NCI-H1436 (cell line): ENCODE data around the gene ITPK1.

Experiments used
- DNase-seq: peaks from one replicate; lab custom pipeline; 2025; lab: John Stamatoyannopoulos, UW

Gene ITPK1

DNA sequence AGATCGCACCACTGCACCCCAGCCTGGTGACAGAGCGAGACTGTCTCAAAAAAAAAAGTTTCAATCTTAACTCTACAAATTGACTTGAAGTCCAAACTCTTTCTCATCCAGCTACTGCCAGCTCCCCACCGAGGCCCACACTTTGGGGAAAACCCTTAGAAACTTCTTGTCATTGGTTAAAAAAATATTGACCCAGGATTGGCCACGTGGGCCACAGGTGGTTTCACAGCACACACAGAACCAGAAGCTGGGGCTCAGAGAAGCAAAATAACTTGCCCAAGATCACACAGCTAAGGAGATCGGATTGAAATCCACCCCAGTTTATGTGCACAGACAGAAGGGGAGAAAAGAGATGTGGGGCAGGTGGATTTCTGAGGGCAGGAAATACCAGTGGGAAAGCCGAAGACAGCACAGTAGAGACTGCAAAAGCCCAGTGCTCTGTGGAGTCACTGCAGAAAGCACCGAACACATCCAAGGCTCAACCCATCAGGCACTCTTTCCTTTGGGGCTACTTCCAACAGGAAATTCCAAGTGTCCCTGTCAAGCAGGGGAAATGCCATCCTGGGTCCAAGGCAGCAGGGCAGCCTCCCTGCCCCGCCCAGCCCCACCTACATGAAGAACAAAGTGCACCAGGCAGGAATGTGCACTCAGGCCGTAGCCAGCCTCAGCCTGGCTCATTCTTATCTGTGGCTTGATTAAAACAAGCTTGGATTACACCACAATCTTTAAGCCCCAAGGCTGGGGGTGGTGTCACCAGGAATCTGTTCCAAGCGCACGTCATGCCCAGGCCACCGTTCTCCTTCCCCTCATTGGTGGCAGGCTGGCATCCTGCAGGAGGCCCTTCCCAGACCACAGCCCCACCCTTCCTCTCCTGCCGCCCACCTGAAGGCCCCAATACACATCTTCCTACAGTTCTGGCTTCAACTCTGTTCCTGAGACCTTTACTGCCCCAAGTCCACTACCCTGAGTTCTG lies 72.5 kb downstream of the ITPK1 start:
- no peak for DNase-seq

DNA sequence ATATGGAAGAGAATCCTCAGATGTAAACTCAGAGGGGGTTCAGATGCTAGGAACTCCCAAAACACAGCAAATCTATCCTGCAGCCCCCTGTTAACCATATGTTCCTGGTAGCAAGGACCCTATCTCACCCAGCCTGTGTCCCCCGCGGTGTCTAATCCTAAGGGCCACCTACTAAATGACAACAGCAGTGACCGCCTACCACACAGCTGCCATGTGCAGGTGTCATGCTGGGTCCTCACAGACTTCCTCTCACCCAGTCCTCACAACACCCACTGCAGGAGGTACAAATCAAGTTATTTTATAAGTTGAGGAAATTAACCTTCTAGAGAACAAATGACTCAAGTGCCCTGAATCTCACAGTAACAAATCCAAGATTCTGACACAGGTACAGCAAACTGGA lies 73.9 kb downstream of the ITPK1 start:
- DNase-seq, result no peak

DNA sequence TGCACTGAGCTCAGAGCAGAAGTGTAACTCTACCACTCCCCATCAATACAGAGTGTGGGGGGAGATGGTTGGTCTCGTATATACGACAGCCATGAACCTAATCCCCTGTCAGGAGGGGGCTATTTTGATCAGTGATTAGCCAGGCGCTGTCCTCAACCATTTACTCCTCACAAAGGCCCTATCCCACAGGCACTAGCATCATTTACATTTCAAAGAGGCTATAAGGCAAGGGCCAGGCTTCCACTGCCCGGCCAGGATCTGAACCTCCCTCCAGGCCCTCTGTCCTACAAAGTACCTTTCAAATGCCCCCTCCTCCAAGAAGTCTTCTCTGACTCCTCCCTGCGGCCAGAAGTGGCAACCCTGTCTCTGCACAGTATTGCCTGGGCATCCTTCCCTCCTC lies 74.7 kb downstream of the ITPK1 start:
- no peak for DNase-seq

DNA sequence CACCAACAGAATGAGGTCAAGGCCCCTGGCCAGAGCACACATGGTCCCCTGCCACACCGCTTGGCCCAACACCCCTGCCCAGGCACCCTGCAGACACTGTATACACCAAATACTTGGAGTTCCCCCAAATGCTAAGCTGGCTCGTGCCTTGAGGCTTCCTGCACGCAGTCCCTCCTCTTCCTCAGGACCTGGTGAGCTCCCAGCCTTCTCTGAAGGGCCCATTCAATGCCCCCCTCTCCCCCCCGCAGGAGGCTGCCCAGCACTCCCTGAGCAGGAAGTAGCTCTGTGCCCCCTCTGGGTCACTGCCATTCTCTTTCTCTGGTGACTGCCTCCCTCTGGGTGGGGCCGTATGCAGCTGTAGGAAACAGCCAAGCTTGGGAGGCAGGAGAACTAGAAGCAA lies 75.3 kb downstream of the ITPK1 start:
- DNase-seq, result no peak

DNA sequence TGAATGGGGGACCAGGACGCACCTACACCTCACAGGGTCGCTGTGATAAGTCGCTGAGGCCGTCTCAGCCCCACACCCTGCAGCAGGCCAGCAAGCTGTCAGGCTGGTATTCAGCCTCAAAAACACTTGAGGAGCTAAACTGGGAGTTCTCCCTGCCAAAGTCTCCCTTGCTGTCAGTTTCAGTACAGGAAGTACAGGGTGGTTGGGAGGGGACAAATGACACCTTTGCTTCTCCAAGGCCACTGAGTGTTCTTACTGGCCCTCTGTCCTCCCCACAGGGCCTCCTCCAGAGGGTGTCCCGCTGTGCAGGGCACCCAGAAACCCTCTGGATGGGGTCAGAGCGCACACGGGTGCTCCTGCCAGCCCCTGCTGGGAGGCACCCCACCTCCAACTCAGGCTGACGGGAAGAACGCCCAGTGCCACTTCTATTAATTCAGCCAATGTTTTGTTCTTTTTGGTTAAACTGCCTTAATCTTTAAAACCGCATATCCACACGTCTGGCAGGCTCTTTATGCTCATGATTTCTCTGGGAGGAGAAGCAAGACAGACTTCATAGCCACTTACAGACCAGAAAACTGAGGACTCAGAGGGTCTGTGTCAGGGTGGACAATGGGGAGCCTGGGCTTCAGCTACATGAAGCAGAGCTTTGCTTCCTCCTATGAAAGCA lies 75.9 kb downstream of the ITPK1 start:
- no peak for DNase-seq

DNA sequence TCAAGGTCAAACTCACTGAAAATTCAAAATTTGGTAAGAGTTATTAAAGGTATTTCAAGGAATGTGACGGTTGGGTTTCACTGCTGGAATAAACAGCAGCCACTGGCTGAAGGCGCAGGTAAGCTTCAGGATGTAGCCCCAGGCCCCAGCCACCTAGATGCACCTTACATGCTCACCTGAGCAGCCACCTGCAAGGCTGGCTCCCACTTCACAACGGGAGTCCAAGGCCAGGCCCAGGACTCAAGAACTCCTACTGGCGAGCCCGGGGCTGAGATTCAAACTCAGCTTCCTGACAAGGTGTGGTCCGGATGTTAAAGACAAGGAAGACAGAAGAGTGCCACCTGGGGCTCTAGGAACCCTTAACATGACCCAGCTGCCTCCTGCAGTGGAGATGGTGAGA lies 78.4 kb downstream of the ITPK1 start:
- DNase-seq, result no peak

DNA sequence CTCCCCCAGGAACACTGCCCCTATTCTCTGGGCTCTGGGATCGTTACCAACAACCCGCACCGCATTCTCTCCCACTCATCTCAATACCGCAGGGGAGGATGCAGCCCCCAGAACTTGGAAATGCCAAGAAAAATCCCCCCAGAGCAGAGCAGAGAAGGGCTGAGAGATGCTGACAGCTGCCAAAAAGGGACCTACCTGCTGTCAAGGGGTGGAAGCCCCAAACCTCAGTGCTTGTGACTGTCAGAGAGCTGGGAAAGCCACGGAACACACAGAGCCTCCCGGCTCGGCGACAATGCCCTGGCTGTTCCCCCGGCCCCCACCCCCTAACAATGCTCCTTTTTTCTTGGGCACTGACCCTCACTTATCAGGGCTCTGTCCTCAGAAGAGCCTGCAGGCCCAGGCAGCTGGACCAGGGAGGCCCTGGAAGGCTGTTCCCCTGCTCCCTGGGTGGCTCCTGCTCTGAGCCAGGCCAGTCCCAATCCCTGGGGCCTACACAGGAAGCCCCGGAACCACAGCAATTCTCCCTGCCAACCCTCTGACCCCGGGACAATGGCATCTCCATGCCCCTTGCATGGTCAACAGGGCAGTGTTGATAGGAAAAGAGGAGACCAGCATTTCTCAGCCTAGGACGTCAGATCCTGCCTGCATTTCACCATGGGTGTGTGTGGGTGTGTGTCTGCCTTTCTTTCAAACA lies 78.9 kb downstream of the ITPK1 start:
- DNase-seq, result no peak

DNA sequence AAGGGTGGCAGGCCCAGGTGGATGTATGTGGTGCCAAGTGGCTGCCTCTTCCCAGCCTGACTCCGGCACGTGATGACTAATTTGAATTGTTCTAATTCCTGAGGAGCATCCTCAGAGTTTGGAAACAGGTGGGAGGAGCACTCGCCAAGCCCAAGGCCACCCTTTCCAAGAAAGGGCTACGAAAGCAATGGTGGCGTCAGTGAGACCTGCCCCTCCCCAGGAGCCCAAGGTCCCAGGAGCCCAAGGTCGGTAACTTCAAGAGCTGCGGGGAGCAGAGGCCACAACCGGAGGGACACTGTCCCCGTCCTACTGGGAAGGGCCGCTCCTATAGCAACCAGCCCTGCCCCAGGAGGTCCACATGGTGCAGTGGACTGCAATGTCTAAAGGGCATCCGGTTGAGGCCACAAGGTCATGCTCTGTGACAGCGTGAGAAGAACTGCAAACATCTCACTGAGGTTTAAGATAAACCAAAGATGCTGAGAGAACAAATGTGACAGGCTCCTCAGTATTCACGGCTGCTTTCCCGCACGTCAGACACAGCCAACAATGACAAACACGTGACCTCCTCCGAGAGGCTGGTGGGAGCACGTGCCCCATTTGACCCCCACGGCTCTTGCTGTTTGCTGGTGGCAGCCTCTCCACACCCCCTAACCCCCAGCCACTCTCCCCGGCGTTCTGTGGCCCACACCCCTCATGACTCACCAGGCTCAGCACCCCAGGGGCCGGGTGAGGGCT lies 79.6 kb downstream of the ITPK1 start:
- no peak for DNase-seq

DNA sequence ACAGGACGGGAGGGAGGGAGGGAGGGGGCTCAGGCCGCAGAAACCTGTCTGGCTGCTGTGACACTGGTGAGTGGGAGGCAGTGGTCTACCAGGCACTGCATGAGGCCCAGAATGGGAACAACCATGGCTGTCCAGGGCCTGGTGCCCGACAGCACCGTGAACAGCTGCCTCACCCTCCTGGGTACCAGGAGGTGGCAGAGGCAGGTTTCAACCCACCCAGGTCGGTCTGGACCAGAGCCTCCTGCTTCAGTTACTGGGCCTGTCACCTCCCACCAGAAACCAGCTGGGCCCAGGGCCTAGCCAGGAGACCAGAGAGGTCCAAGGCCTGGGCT lies 80.2 kb downstream of the ITPK1 start:
- DNase-seq, result no peak

DNA sequence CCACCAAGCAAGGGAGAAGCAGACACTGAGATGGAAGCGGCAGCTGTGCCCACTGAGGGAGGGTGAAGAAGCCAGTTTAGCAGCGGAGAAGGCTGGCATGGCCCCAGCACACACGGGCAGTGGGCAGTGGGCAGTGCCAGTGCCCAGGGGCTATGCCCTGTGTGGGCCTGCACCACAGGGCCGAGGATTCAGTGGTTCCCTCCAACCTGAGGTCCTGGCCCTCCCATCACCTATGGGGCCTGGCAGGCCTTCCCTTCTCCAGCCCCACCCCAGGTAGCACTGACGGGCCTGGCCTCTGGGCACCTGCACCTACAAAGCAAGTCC lies 81.1 kb downstream of the ITPK1 start:
- no peak for DNase-seq

DNA sequence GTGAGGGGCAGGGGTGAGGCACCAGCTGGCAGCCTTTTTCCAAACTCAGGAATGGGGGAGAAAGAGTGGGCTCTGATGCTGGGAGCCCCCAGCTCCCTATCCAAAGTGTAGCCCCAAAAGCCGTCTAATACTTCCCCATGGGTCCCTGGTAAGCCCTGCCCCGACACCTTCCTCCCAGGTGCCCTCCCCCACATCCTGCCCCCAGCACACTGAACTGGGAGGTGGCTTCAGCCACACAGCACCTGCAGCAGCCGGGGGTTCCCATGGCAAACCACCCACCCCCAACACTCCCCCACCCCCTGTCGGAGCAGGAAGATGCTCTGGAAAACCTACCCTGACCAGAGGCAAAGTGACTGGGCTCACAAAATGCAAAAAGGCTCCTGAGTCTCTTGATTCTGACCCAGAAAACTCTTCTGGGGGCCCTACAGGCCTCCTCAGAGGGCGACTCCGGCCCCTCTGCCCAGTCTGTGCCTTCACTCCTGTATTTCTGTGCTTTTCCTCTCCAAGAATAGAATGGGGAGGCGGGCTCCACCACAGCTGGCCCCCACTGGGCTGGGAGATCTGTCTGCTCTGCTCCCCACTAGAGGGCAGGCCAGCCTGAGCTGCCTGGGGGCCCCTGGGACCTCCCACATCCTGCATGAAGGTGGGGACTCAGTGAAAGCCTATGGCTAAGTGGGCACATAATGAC lies 81.6 kb downstream of the ITPK1 start:
- DNase-seq, result peak; percentile 47

DNA sequence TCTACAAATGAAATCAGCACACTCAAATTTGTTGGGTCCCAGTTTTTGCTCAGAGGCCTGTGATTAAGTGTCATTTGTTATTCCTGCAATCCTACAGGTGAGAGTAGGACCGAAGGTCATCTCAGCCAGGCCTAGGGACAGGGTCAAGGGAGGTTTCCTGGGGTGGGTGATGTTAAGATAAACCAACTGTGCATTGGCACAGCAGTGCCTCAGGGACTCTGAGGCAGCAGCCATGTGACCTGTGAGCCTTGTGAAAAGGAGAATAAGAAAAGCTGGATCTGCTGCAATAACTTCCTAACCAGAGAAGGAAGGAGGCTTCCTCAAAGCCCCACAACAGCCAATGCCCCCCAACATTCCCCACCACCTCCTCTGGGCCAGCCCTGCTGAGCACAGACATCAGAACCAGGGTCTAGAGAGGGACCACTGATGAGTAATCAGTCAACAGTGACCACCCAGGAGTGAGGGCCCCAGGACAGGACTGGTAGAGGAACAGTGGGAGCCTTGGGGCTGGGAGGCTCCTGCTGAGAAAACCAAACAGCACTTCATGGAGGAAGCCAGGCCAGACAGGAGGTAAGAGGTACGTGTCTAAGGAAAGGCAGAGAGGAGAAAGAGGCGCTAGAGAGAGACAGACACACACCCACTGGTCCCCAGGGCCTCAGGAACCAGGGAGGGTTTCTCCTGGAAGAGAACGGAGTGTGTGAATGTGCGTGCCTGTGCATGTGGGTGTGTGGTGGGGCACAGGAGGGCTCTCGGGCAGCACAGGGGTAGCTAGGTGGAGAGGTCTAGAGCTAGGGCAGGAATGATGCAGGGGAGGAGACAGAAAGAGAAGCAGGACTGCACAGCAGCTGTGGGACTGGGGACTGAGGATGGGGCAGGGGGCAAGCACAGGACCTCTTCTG lies 82.4 kb downstream of the ITPK1 start:
- DNase-seq, result no peak

DNA sequence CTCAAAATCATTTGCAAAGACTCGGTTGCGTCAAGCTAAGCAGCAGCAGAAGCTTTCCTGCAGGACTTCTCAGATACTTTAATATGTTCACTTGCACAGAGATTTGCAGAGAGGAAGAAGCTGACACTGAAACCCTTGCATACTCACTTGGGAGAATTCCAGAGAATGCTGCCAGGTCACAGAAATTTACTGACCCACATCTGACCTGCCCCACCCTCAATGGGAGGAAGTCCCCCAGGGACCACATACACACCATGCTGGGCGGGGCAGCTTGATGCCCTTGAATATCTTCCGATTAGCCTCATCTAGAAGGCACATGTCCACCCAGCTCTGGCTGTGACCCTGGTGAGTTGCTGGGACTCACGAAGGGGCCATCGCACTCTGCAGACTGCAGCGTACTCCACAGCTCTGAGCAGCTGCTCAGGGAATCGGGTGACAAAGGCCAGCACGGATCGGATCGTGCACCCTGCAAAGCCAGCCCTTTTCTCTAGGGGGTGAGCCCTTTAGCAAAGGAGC lies 83.2 kb downstream of the ITPK1 start:
- DNase-seq, result no peak

DNA sequence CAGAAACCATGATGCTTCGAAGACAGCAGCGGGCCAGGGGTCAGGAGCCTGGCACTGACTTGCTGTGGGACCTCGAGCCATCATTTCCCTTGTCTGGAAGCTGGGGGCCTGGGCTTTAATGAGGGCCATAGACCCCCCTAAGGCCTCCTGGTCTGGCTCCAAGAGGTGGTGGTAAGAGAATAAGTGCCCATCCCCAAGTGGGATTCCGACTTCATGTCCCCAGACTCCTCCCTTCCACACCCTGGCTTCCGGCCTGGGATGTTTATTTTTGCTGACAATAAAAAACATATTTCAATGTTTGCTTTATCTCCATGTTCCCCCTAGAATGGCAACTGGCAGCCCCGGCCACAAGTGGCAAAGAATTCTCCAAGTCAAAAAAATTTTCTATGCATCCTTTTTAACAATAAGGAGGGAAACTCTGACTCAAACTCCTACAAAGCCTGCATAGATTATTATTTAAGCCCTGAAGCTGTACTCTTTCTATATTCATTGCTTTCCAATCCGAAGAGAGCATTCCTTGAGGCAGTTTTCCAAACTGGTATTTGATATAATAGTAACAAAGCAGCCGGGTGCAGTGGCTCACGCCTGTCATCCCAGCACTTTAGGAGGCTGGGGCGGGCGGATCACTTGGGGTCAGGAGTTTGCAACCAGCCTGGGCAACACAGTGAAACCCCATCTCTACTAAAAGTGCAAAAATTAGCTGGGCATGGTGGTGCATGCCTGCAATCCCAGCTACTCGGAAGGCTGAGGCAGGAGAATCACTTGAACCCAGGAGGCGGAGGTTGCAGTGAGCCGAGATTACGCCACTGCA lies 84.0 kb downstream of the ITPK1 start:
- no peak for DNase-seq

DNA sequence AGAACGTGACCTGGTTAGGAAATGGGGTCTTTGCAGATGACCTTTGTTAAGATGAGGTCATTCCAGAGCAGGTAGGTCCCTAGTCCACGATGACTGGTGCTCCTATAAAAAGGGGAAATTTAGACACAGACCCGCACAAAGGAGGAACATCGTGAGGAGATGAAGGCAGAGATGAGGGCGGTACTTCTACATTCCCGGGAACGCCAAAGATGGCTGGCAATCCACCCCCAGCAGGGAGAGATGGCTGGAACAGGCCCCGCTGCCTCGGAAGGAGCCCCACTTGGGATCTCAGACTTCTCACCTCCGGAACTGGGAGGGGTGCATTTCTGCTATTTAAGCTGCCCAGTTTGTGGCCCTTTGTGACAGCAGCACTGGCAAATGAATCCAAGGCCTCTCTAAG lies 85.0 kb downstream of the ITPK1 start:
- DNase-seq, result no peak

DNA sequence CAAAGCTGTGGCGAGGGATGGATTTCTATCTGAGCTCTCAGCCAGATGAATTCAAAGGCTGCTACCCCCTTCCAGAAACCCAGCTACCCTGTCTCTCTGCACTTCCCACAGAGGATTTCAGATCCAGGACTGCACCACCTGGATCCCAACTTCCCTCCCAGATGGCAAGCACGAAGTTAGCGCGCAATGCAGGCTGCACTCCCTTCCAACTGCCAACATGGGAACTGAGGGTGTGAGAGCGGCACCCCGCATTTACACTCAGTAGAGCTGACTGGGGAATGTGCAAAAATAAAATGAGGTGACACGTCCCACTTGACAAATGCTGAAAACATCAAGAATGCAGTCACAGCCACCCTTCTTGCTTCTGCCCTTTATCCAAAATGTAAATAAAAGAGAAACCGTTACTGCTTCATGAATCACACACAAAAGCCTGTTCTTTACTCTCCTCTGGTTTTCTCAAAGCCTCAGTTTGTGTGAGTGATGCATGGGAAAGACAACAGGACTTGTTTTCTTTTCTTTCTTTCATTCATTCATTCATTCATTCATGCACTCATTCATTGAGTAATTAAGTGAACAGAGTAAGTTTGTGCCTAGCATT lies 85.7 kb downstream of the ITPK1 start:
- DNase-seq, result no peak

DNA sequence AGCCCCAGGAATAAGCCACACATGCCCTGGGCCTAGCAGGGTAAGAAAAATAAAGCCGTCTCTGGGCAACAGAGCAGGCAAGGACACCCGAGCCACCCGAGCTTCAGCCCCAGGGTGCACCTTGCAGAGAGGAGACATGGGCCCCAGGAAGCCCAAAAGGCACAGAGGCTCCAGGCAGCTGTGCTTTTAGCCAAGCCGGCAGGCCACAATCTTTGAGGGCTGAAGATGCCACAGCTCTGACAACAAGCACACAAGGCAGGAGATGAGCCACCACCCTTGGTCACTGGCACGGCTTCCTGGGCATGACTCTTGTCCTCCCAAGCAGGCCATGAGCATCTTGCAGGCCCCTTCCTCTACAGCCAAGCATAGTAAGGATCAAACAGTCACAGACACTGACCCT lies 86.3 kb downstream of the ITPK1 start:
- no peak for DNase-seq

DNA sequence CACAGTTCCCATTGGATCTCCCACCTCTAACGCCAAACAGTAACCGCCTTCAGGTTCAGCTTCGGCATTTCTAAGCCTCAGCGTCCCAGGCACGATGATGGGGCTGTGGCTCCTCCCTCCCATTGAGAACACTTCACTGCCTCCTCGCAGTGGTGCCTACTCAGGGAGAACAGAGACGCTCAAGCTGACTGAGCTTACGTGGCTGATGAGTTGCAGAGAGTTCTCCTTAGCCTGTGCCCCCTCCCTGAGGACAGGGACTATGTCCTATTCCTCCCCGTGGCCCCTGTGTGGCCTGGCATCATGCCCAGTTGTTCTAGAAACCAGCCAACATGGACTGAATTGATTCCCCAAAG lies 87.0 kb downstream of the ITPK1 start:
- no peak for DNase-seq
